CD14-positive monocyte (primary cell): ENCODE data around the gene PUDP. TPM values are rescaled to one million over a fixed set of nuclear protein-coding genes. Genes with fewer than 3 reads are reported as not detected.

Experiments
- DNase-seq, 3 donors: peaks; one replicate each; pipeline ENCODE4 v3.0.0-alpha.2; 2011 to 2022
- H2AFZ ChIP-seq: 2 replicates; pipeline ENCODE4 v1.6.0; 2012; ENCODE audit warnings: mild to moderate bottlenecking, low read depth, low read length, inconsistent platforms; ENCODE audit not compliant: insufficient read depth, poor library complexity, severe bottlenecking
- H3K27ac ChIP-seq, 2 donors: 1 replicate in 1 of 2; 2 replicates in 1 of 2; pipeline ENCODE4 v1.5.1; 2012 to 2013; ENCODE audit warnings: low read length in 2 of 2, control low read depth in 1 of 2, inconsistent platforms in 1 of 2, low read depth in 1 of 2, mild to moderate bottlenecking in 1 of 2
- H3K27me3 ChIP-seq, 2 donors: one replicate each; pipeline versions ENCODE4 v1.6.0 to v1.6.1; 2011 to 2013; ENCODE audit warnings: low read length in 2 of 2; ENCODE audit not compliant: control insufficient read depth in 2 of 2, insufficient read depth in 2 of 2
- H3K36me3 ChIP-seq, 2 donors: replicated peaks in 1 of 2; 1 replicate in 1 of 2; 2 replicates in 1 of 2; pipeline versions ENCODE4 v1.5.1 to v1.6.1; 2012 to 2013; ENCODE audit warnings: low read length in 2 of 2, control low read depth in 1 of 2, inconsistent platforms in 1 of 2, mild to moderate bottlenecking in 1 of 2; ENCODE audit not compliant: insufficient read depth in 2 of 2, control insufficient read depth in 1 of 2
- H3K4me1 ChIP-seq, 2 donors: 1 replicate in 1 of 2; 2 replicates in 1 of 2; pipeline versions ENCODE4 v1.5.1 to v1.6.1; 2012 to 2013; ENCODE audit warnings: low read length in 2 of 2, control low read depth in 1 of 2, inconsistent platforms in 1 of 2, mild to moderate bottlenecking in 1 of 2, moderate library complexity in 1 of 2; ENCODE audit not compliant: insufficient read depth in 2 of 2, control insufficient read depth in 1 of 2
- H3K4me2 ChIP-seq: replicated peaks from 2 replicates; pipeline ENCODE3; 2012; ENCODE audit warnings: low read length, moderate library complexity, mild to moderate bottlenecking; ENCODE audit not compliant: poor library complexity, severe bottlenecking; ENCODE audit errors: extremely low read depth
- H3K4me3 ChIP-seq, 3 experiments: fragments of 200-600 bp in 1 of 3; sonication (generic) in 1 of 3; replicated peaks in 1 of 3; 1 replicate in 2 of 3; 2 replicates in 1 of 3; pipeline ENCODE4 v1.5.1; 2011 to 2013; ENCODE audit warnings: low read length in 3 of 3, mild to moderate bottlenecking in 3 of 3, control low read depth in 2 of 3, low read depth in 2 of 3, inconsistent platforms in 1 of 3, moderate library complexity in 1 of 3
- H3K79me2 ChIP-seq: 2 replicates; pipeline ENCODE4 v1.6.0; 2012; ENCODE audit warnings: mild to moderate bottlenecking, control low read depth, inconsistent platforms, low read length, moderate library complexity; ENCODE audit not compliant: insufficient read depth
- H3K9ac ChIP-seq: 2 replicates; pipeline ENCODE4 v1.6.0; 2017; ENCODE audit warnings: low read length, mild to moderate bottlenecking; ENCODE audit not compliant: insufficient read depth, poor library complexity, severe bottlenecking
- H3K9me3 ChIP-seq, 2 donors: replicated peaks in 1 of 2; 1 replicate in 1 of 2; 2 replicates in 1 of 2; pipeline versions ENCODE4 v1.5.1 to v1.6.1; 2012 to 2013; ENCODE audit warnings: low read length in 2 of 2, control low read depth in 1 of 2; ENCODE audit not compliant: control insufficient read depth in 1 of 2, insufficient read depth in 1 of 2
- H4K20me1 ChIP-seq: 2 replicates; pipeline ENCODE4 v1.6.0; 2012; ENCODE audit warnings: mild to moderate bottlenecking, low read length, control low read depth, moderate library complexity; ENCODE audit not compliant: insufficient read depth
- H3K27ac Mint-ChIP-seq, 7 donors: one replicate each; pipeline ENCODE4 v1.8.0; 2020; ENCODE audit warnings: mild to moderate bottlenecking in 7 of 7, mixed read lengths in 7 of 7, moderate library complexity in 6 of 7, inconsistent platforms in 2 of 7
- H3K27me3 Mint-ChIP-seq, 3 donors: one replicate each; pipeline ENCODE4 v1.8.0; 2021 to 2022; ENCODE audit warnings: low read depth in 3 of 3, mild to moderate bottlenecking in 3 of 3, mixed read lengths in 3 of 3, moderate library complexity in 3 of 3, inconsistent platforms in 1 of 3
- H3K36me3 Mint-ChIP-seq, 2 donors: one replicate each; pipeline ENCODE4 v1.8.0; 2020; ENCODE audit warnings: mixed read lengths in 2 of 2, inconsistent platforms in 1 of 2, mild to moderate bottlenecking in 1 of 2
- H3K4me1 Mint-ChIP-seq: one replicate; pipeline ENCODE4 v1.8.0; 2020; ENCODE audit warnings: mild to moderate bottlenecking, mixed read lengths
- H3K4me3 Mint-ChIP-seq, 2 donors: one replicate each; pipeline ENCODE4 v1.8.0; 2020; ENCODE audit warnings: mild to moderate bottlenecking in 2 of 2, mixed read lengths in 2 of 2, moderate library complexity in 1 of 2
- H3K9me3 Mint-ChIP-seq, 7 donors: one replicate each; pipeline ENCODE4 v1.8.0; 2020 to 2022; ENCODE audit warnings: mixed read lengths in 7 of 7, mild to moderate bottlenecking in 6 of 7, moderate library complexity in 6 of 7, inconsistent platforms in 2 of 7
- CTCF ChIP-seq: fragments of 200-600 bp; IDR thresholded peaks from one replicate; pipeline ENCODE4 v1.8.0; 2022; ENCODE audit warnings: antibody characterized with exemption, mild to moderate bottlenecking
- WGBS: methylation state at CpG from one replicate; pipeline ENCODE4 v1.1.5; 2013; ENCODE audit warnings: missing lambda C conversion rate; ENCODE audit not compliant: insufficient coverage; 5-methylcytosine and 5-hydroxymethylcytosine counted together
- intact Hi-C, 2 donors: fragments of 100-400 bp; cut with micrococcal nuclease; formaldehyde crosslinking; loops; one replicate each; pipeline versions ENCODE4 v1.15.0 to v1.15.1; 2023
- polyA plus RNA-seq, 3 donors: library from polyadenylated mRNA; depleted of rRNA in 1 of 3; unstranded in 2 of 3; stranded (reverse) in 1 of 3; fragments of 300-500 nt in 2 of 3; fragments of >200 nt in 1 of 3; fragmentation: Illumina TruSeq in 2 of 3; gene quantifications; 1 replicate in 2 of 3; 2 replicates in 1 of 3; pipeline ENCODE4 v1.2.3, GENCODE V29; 2012 to 2021

The PUDP gene
- polyA plus RNA-seq, 3 donors, result 21.4 to 49.5 (median 45.4) TPM

- Mint-ChIP-seq H3K4me3 (no peak overlapping the region), H3K36me3 (peaks cover 11 to 38% of the 10 kb centered on the region in 2 donors), H3K4me1 (peaks cover 7% of the 10 kb centered on the region), H3K9me3 (peaks cover 0 to 3% (median 0%) of the 10 kb centered on the region in 7 donors), H3K27me3 (peaks cover 0 to 3% (median 0%) of the 10 kb centered on the region in 3 donors), H3K27ac (peak overlapping the region in 2 of 7 donors; percentile 35 to 54)
- DNase-seq, result no peak
- Histone ChIP-seq H4K20me1 (peaks cover 95% of the 10 kb centered on the region), H3K4me2 (no peak overlapping the region), H3K4me1 (no peaks in the 10 kb centered on the region), H2AFZ (no peak overlapping the region), H3K9ac (no peak overlapping the region), H3K4me3 (no peak overlapping the region), H3K79me2 (peaks cover 78% of the 10 kb centered on the region), H3K9me3 (no peaks in the 10 kb centered on the region), H3K27ac (no peak overlapping the region), H3K27me3 (no peaks in the 10 kb centered on the region), H3K36me3 (peaks cover 0 to 14% of the 10 kb centered on the region in 2 donors)
- TF ChIP-seq CTCF, result no peak
- intact Hi-C loops, result no loop called here
- WGBS, result no CpG with 5 or more reads among the region's 2 CpGs
Measured at GRCh38 chrX:7120878-7121219, 27.1 kb downstream of the PUDP start.

GRCh38 chrX:7119950-7120877 lies 27.7 kb downstream of the PUDP start:
- Histone ChIP-seq H3K9me3 (no peaks in the 10 kb centered on the region), H3K4me1 (no peaks in the 10 kb centered on the region), H3K36me3 (peaks cover 0 to 14% of the 10 kb centered on the region in 2 donors), H3K4me3 (no peak overlapping the region), H3K79me2 (peaks cover 78% of the 10 kb centered on the region), H3K4me2 (no peak overlapping the region), H4K20me1 (peaks cover 98% of the 10 kb centered on the region), H2AFZ (no peak overlapping the region), H3K27me3 (no peaks in the 10 kb centered on the region), H3K27ac (no peak overlapping the region), H3K9ac (no peak overlapping the region)
- no peak for TF ChIP-seq CTCF
- WGBS, result no CpG with 5 or more reads among the region's 7 CpGs
- H3K9me3 Mint-ChIP-seq, result no peaks in the 10 kb centered on the region
- intact Hi-C loops, result no loop called here
- DNase-seq, result no peak
- H3K27ac Mint-ChIP-seq, result peak overlapping the region in 1 of 7 donors; percentile 28
- H3K27me3 Mint-ChIP-seq, result peaks cover 0 to 3% (median 0%) of the 10 kb centered on the region in 3 donors
- no peak overlapping the region for H3K4me3 Mint-ChIP-seq
- H3K36me3 Mint-ChIP-seq, result peaks cover 7 to 37% of the 10 kb centered on the region in 2 donors
- H3K4me1 Mint-ChIP-seq, result peaks cover 7% of the 10 kb centered on the region
